ENCODE measurements around the gene LUC7L2. TPM values are rescaled to one million over a fixed set of nuclear protein-coding genes. Genes with fewer than 3 reads are reported as not detected.

Gene LUC7L2
- total and polyA plus RNA-seq, 9 of the 15 experiments (the other 6 are each of a cell fraction or from before 2014, with no cell fraction given) = 56.1 to 207 (median 141) TPM

- TF ChIP-seq ZNF407 (IDR thresholded peaks at IDR 0.05; ENCODE audit: low read depth) (peak; percentile 82), MGA (IDR thresholded peaks at IDR 0.05) (peak; percentile 85), ZNF717 (CRISPR knock-in tag; IDR thresholded peaks at IDR 0.05) (no peak), ZNF583 (CRISPR knock-in tag; IDR thresholded peaks at IDR 0.05) (peak; percentile 78), MAX (CRISPR knock-in tag; IDR thresholded peaks at IDR 0.05) (peak; percentile 92), SAP30 (IDR thresholded peaks at IDR 0.05; ENCODE audit: borderline replicate concordance, insufficient read depth, low read depth, low read length, poor library complexity, severe bottlenecking) (no peak), NCOR1 (IDR thresholded peaks at IDR 0.05) (peak; percentile 60)
Observed at GRCh38 chr7:139340037-139340807, 19.5 kb upstream of the LUC7L2 start (continued).
